ENCODE data around the gene GPATCH1. TPM values are rescaled to one million over a fixed set of nuclear protein-coding genes. Genes with fewer than 3 reads are reported as not detected.

The GPATCH1 gene
- total RNA-seq, 1 experiment from 2014 or later = 7.8 TPM

DNA sequence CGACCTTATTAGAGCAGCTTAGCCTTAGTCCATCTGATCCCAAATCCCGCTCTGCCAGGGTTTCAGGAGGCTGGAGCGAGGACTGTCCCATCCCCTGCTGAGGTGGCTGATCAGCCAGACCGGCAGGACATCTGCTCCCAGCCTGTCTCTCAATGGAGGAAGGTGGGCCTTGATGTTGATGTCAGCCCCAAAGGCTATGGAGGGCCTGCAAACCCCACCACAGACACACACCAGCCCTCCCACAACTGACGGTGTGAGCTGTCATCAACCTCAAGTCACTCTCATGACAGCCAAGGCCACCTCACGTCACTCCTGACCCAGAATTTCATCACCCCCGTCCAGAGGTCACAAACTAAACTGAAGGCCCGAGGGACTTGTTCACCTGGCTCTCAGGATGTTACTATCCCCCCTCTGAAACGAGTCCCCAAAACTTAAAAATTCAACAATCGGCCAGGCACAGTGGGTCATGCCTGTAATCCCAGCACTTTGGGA is 41.8 kb upstream of the GPATCH1 start:
- Histone ChIP-seq H3K4me2 (ENCODE audit: low read length) (no peak overlapping the region), H3K4me3 (replicated peaks in 1 of 2; ENCODE audit: low read depth in 1 of 2, low read length in 2 of 2) (no peak overlapping the region), H3K9me2 (ENCODE audit: insufficient read depth) (no peaks in the 10 kb centered on the region), H2AFZ (ENCODE audit: low read depth, low read length, poor library complexity, severe bottlenecking) (no peak overlapping the region), H3K9me3 (ENCODE audit: control insufficient read depth in 1 of 2, insufficient read depth in 1 of 2, low read depth in 1 of 2, low read length in 2 of 2) (no peaks in the 10 kb centered on the region), H3K36me3 (ENCODE audit: control insufficient read depth in 1 of 2, insufficient read depth in 2 of 2, low read length in 2 of 2) (peaks cover 0 to 9% of the 10 kb centered on the region in 2 experiments; a peak in 2 of 4 replicates), H3K27me3 (ENCODE audit: insufficient read depth, low read length) (no peaks in the 10 kb centered on the region), H3K27ac (ENCODE audit: low read depth, low read length) (0 out of 2 replicates have a peak overlapping the region, but pooled peaks have one; percentile 25), H4K20me1 (ENCODE audit: insufficient read depth) (no peaks in the 10 kb centered on the region), H3K9ac (ENCODE audit: low read length) (no peak overlapping the region), H3K4me1 (ENCODE audit: control insufficient read depth in 1 of 2, insufficient read depth in 2 of 2, low read length in 2 of 2) (peaks cover 55 to 67% of the 10 kb centered on the region in 2 experiments), H3K79me2 (ENCODE audit: insufficient read depth, low read length) (peaks cover 79% of the 10 kb centered on the region)
- RAD21 ChIA-PET (ENCODE audit: low non-redundant PET in 1 of 2, low total read pairs in 2 of 2, uncharacterized antibody in 2 of 2, unreplicated experiment in 2 of 2) = no interaction called here
- DNase-seq (ENCODE audit: low read depth, low spot score) (no peak), ATAC-seq (no peak)
- POLR2A ChIA-PET = no interaction called here
- intact Hi-C loops (cut with micrococcal nuclease) = no loop called here
- TF ChIP-seq REST (IDR thresholded peaks at IDR 0.05; ENCODE audit: low read depth) = no peak
- TF ChIP-seq FOSL1 (IDR thresholded peaks at IDR 0.05; ENCODE audit: low read depth) = no peak
- no peak for TF ChIP-seq JUND (IDR thresholded peaks at IDR 0.05)
- no peak for TF ChIP-seq ATF3 (IDR thresholded peaks at IDR 0.05)
- no peak for TF ChIP-seq EGR1 (IDR thresholded peaks at IDR 0.05; ENCODE audit: low read depth)
- TF ChIP-seq, protein P1, sequence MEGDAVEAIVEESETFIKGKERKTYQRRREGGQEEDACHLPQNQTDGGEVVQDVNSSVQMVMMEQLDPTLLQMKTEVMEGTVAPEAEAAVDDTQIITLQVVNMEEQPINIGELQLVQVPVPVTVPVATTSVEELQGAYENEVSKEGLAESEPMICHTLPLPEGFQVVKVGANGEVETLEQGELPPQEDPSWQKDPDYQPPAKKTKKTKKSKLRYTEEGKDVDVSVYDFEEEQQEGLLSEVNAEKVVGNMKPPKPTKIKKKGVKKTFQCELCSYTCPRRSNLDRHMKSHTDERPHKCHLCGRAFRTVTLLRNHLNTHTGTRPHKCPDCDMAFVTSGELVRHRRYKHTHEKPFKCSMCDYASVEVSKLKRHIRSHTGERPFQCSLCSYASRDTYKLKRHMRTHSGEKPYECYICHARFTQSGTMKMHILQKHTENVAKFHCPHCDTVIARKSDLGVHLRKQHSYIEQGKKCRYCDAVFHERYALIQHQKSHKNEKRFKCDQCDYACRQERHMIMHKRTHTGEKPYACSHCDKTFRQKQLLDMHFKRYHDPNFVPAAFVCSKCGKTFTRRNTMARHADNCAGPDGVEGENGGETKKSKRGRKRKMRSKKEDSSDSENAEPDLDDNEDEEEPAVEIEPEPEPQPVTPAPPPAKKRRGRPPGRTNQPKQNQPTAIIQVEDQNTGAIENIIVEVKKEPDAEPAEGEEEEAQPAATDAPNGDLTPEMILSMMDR (IDR thresholded peaks at IDR 0.05 in 2 of 3, conservative IDR thresholded peaks at IDR 0.05 in 1 of 3; ENCODE audit: borderline replicate concordance in 1 of 3, insufficient read depth in 1 of 3, low read depth in 2 of 3, low read length in 2 of 3) = no peak
- no peak for TF ChIP-seq EZH2phosphoT487 (IDR thresholded peaks at IDR 0.05; ENCODE audit: borderline replicate concordance)
- TF ChIP-seq, protein P2, sequence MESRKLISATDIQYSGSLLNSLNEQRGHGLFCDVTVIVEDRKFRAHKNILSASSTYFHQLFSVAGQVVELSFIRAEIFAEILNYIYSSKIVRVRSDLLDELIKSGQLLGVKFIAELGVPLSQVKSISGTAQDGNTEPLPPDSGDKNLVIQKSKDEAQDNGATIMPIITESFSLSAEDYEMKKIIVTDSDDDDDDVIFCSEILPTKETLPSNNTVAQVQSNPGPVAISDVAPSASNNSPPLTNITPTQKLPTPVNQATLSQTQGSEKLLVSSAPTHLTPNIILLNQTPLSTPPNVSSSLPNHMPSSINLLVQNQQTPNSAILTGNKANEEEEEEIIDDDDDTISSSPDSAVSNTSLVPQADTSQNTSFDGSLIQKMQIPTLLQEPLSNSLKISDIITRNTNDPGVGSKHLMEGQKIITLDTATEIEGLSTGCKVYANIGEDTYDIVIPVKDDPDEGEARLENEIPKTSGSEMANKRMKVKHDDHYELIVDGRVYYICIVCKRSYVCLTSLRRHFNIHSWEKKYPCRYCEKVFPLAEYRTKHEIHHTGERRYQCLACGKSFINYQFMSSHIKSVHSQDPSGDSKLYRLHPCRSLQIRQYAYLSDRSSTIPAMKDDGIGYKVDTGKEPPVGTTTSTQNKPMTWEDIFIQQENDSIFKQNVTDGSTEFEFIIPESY (IDR thresholded peaks at IDR 0.05; ENCODE audit: extremely low read depth, insufficient replicate concordance, low read length) = no peak
- no peak for TF ChIP-seq CEBPB (IDR thresholded peaks at IDR 0.05; ENCODE audit: low read depth)
- TF ChIP-seq, protein P3, sequence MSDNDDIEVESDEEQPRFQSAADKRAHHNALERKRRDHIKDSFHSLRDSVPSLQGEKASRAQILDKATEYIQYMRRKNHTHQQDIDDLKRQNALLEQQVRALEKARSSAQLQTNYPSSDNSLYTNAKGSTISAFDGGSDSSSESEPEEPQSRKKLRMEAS (IDR thresholded peaks at IDR 0.05) = no peak
- TF ChIP-seq POLR2AphosphoS5 (IDR thresholded peaks at IDR 0.05; ENCODE audit: low read depth, low read length) = no peak
- TF ChIP-seq YY1 (IDR thresholded peaks at IDR 0.05; ENCODE audit: extremely low read depth, insufficient replicate concordance, low read depth, low read length) = no peak
- TF ChIP-seq SRF (IDR thresholded peaks at IDR 0.05; ENCODE audit: low read depth) = no peak
- BruUV-seq (replicated peaks) = no TSS peak
- CTCF ChIA-PET = no interaction called here
